NCI-H2196 treated with DMSO at 0.1 percent for 48 hours (cell line): ENCODE results near the gene SYNE3.

Experiments used
- DNase-seq: peaks from one replicate; lab custom pipeline; 2025; ENCODE audit not compliant: unreplicated experiment; lab: John Stamatoyannopoulos, UW

Gene SYNE3

GRCh38 chr14:95474941-95475340 is 41.5 kb downstream of the SYNE3 start:
- DNase-seq: no peak

DNA sequence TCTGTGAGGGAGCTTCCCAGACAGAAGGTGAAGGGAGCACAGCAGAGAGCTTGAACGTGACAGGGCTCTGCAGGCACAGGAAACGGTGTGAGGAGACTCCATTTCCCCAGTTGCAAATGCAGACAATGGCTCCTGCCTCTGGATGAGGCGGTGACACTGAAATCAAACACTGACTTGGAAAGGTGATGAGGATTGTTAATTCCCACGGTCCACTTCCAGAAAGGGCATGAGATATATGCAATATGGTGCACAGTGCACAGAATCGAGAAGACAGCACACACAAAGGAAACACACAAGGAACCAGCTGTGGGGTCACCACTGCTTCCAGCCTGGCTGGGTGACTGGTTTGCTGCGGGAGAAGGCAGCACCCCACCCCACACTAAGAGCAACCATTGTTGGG is 42.0 kb downstream of the SYNE3 start:
- DNase-seq: no peak

GRCh38 chr14:95472819-95473251 is 43.6 kb downstream of the SYNE3 start:
- DNase-seq: no peak

- DNase-seq: no peak
These were observed 45.0 kb downstream of the SYNE3 start for GRCh38 chr14:95471476-95471875.

GRCh38 chr14:95471016-95471415 is 45.4 kb downstream of the SYNE3 start:
- DNase-seq: no peak

DNA sequence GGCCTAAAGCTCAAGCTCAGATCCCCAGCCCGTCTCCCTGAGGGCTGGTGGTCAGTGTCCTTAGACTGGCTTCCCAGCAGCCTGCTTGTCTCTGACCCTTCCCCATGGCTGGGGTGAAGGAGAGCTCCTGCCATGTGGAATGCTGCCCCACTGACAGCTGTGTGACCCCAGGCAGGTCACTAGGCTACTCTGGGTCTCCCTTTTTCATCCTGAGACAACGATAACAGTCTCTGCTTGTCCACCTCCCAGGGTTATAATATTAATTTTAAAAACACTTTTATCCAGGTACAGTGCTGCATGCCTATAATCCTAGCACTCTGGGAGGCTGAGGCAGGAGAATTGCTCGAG is 47.3 kb downstream of the SYNE3 start:
- DNase-seq: no peak

GRCh38 chr14:95468448-95469133 is 47.9 kb downstream of the SYNE3 start:
- no peak for DNase-seq

DNA sequence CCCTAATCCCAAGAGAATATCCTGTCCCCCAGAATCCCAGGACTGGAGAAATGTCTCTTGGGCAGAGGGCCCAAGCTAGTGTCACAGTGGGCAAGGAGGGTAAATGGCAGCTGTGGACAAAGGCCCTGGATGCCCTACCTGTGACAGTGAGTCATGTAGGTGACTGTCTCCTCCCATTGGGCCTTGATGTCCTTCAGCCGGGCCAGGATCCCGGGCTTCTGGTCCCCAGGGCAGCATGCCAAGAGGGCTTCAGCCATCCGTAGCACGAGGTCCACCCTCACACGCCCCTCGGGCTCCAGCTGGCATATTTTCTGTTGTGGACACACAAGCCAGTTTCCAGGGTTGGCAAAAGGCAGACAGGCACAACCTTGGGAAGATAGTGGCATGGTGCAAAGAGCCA is 48.8 kb downstream of the SYNE3 start:
- no peak for DNase-seq

DNA sequence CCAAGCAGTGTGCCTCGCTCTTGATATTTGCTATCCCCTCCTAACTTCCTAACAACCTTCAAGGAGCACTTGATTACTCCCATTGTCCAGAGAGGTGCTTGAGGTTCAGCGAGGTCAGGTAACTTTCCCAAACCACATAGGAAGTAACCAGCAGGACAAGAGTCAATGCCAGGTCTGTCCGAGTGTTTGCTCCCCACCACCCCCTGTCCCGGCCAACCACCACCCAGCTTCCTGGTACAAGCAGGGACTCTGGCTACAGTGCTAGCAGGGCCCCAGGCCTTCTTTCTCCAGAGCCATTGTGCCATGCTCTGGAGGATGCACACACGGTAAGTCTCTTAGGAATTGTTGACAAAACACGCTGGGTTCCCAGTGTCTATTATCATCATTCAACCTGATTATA is 49.2 kb downstream of the SYNE3 start:
- no peak for DNase-seq
